OCI-LY1 (cell line): ENCODE results near the gene MAN1B1.

Experiments used
- H2AFZ ChIP-seq: fragments of 200-600 bp; sonication (generic), shearing (Covaris generic); 2 replicates; pipeline ENCODE4 v1.6.0; 2014; ENCODE audit warnings: antibody characterized with exemption, mild to moderate bottlenecking, low read length
- H3F3A ChIP-seq: fragments of 200-600 bp; sonication (generic), shearing (Covaris generic); 2 replicates; pipeline ENCODE4 v1.6.0; 2014; ENCODE audit warnings: mild to moderate bottlenecking, antibody characterized with exemption, low read length, moderate library complexity; ENCODE audit not compliant: insufficient read depth
- H3K27ac ChIP-seq: fragments of 200-600 bp; sonication (generic); 2 replicates; pipeline ENCODE4 v1.5.1; 2014; ENCODE audit warnings: low read length, mixed run types, mild to moderate bottlenecking, low read depth; ENCODE audit not compliant: poor library complexity, severe bottlenecking
- H3K27me3 ChIP-seq: fragments of 200-600 bp; sonication (generic); 2 replicates; pipeline ENCODE4 v1.6.0; 2014; ENCODE audit warnings: antibody characterized with exemption, mild to moderate bottlenecking, low read length, moderate library complexity; ENCODE audit not compliant: insufficient read depth
- H3K36me3 ChIP-seq: fragments of 200-600 bp; sonication (generic); 2 replicates; pipeline ENCODE4 v1.6.1; 2014; ENCODE audit warnings: mild to moderate bottlenecking, antibody characterized with exemption, low read length, moderate library complexity, mixed read lengths; ENCODE audit not compliant: insufficient read depth
- H3K4me1 ChIP-seq: fragments of 200-600 bp; sonication (generic); 2 replicates; pipeline ENCODE4 v1.5.1; 2014; ENCODE audit warnings: mild to moderate bottlenecking, low read length, moderate library complexity; ENCODE audit not compliant: insufficient read depth, severe bottlenecking
- H3K4me2 ChIP-seq: fragments of 200-600 bp; sonication (generic), shearing (Covaris generic); 2 replicates; pipeline ENCODE4 v1.6.1; 2014; ENCODE audit warnings: low read length
- H3K4me3 ChIP-seq: fragments of 200-600 bp; sonication (generic); 2 replicates; pipeline ENCODE4 v1.5.1; 2014; ENCODE audit warnings: low read length, low read depth, mild to moderate bottlenecking, mixed read lengths; ENCODE audit not compliant: poor library complexity, severe bottlenecking
- H3K79me2 ChIP-seq: fragments of 200-600 bp; shearing (Covaris generic); 2 replicates; pipeline ENCODE4 v1.6.1; 2016; ENCODE audit warnings: mixed run types, low read length, mixed read lengths; ENCODE audit not compliant: insufficient read depth
- H3K9ac ChIP-seq: fragments of 200-600 bp; sonication (generic), shearing (Covaris generic); 2 replicates; pipeline ENCODE4 v1.6.1; 2014; ENCODE audit warnings: mild to moderate bottlenecking, low read length, mixed read lengths
- H3K9me2 ChIP-seq: fragments of 200-600 bp; sonication (generic), shearing (Covaris generic); 2 replicates; pipeline ENCODE4 v1.6.1; 2014; ENCODE audit warnings: low read depth, mild to moderate bottlenecking, low read length, mixed read lengths
- H3K9me3 ChIP-seq: fragments of 200-600 bp; shearing (Covaris generic); 2 replicates; pipeline ENCODE4 v1.6.1; 2014; ENCODE audit warnings: low read length, mixed read lengths
- H4K20me1 ChIP-seq: fragments of 200-600 bp; sonication (generic), shearing (Covaris generic); 2 replicates; pipeline ENCODE4 v1.6.0; 2016; ENCODE audit warnings: mild to moderate bottlenecking, low read length; ENCODE audit not compliant: insufficient read depth
- EZH2 ChIP-seq: fragments of 200-600 bp; sonication (generic), shearing (Covaris generic); IDR thresholded peaks from 2 replicates; pipeline ENCODE4 v1.8.0; 2017; ENCODE audit warnings: borderline replicate concordance, mixed run types, mild to moderate bottlenecking, antibody characterized with exemption, low read length, moderate library complexity, mixed read lengths
- TF ChIP-seq, protein P1 (sequence below): fragments of 200-600 bp; sonication (generic), shearing (Covaris generic); IDR thresholded peaks from 2 replicates; pipeline ENCODE4 v1.5.1; 2017; ENCODE audit warnings: mild to moderate bottlenecking, antibody characterized with exemption, low read length, moderate library complexity, mixed read lengths

The MAN1B1 gene

DNA sequence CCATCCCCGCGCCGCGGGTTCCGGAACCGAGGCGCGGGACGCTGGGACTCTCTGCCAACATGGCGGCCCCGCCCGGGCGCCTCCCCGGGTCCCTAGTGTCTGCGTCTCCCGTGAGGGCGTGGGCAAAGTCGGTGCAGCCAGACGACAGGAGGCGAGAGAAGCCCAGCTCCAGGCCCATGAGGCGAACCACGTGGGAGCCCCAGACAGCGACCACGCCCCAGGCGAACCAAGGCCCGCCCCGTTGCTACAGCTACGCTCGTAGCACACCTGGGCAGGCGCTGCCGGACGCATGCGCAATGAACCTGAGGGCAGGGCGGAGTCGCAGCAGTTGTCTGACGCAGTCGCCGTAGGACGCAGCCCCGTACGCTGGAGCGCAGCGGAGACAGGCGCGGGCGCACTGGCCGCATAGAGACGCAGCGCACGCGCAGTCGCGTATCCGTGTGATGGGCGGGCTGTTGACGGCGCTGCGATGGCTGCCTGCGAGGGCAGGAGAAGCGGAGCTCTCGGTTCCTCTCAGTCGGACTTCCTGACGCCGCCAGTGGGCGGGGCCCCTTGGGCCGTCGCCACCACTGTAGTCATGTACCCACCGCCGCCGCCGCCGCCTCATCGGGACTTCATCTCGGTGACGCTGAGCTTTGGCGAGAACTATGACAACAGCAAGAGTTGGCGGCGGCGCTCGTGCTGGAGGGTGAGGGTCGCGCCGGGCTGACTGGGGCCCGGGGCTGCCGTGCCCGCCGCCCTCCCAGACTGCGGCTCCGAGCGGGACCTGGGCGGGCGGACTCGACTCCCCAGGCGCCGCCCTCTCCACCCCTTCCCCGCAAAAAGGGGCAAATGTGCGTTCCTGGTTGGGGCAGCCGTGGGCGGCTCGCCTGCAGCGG lies at the start of gene MAN1B1:
MAN1B1 (plus strand) TSS at position 455 of the 878 bp plus-strand sequence; CDS start at position 470, 15 bp downstream.
- Histone ChIP-seq H3K4me3 (peak within 1 kb of the TSS; percentile 79), H3K9me2 (no peaks in the 10 kb centered on the region), H3K4me1 (peaks cover 34% of the 10 kb centered on the region), H2AFZ (0 out of 2 replicates have a peak within 1 kb of the TSS, but pooled peaks have one; percentile 8), H4K20me1 (no peaks in the 10 kb centered on the region), H3F3A (no peaks in the 10 kb centered on the region), H3K4me2 (peak within 1 kb of the TSS; percentile 89), H3K27ac (peak within 1 kb of the TSS; percentile 81), H3K27me3 (no peaks in the 10 kb centered on the region; the same call in 1 of the 2 replicates), H3K9ac (peak within 1 kb of the TSS; percentile 86), H3K79me2 (no peaks in the 10 kb centered on the region), H3K9me3 (no peaks in the 10 kb centered on the region), H3K36me3 (peaks cover 18% of the 10 kb centered on the region)
- TF ChIP-seq, protein P1, sequence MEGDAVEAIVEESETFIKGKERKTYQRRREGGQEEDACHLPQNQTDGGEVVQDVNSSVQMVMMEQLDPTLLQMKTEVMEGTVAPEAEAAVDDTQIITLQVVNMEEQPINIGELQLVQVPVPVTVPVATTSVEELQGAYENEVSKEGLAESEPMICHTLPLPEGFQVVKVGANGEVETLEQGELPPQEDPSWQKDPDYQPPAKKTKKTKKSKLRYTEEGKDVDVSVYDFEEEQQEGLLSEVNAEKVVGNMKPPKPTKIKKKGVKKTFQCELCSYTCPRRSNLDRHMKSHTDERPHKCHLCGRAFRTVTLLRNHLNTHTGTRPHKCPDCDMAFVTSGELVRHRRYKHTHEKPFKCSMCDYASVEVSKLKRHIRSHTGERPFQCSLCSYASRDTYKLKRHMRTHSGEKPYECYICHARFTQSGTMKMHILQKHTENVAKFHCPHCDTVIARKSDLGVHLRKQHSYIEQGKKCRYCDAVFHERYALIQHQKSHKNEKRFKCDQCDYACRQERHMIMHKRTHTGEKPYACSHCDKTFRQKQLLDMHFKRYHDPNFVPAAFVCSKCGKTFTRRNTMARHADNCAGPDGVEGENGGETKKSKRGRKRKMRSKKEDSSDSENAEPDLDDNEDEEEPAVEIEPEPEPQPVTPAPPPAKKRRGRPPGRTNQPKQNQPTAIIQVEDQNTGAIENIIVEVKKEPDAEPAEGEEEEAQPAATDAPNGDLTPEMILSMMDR, result no peak
- TF ChIP-seq EZH2, result no peak

DNA sequence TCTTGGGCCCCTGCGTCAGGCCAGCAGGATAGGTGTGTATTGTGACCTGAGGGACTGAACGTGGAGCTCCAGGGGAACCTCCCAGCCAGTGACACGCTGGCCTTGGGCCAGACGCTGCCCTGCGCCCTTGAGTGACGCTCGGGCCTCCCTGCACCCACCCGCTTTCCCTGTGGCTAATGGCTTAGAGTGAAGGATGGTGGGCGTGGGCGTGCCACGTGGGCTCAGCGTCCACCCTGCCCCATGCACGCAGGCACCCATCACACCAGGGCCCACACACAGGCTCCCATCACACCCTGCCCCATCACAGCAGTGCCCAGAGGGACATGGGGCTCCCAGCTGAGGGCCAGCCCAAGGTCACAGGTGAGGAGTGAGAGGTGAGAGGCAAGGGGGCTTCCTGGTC lies 49.8 kb upstream of the MAN1B1 start:
- H3K4me2 ChIP-seq, result no peak overlapping the region

DNA sequence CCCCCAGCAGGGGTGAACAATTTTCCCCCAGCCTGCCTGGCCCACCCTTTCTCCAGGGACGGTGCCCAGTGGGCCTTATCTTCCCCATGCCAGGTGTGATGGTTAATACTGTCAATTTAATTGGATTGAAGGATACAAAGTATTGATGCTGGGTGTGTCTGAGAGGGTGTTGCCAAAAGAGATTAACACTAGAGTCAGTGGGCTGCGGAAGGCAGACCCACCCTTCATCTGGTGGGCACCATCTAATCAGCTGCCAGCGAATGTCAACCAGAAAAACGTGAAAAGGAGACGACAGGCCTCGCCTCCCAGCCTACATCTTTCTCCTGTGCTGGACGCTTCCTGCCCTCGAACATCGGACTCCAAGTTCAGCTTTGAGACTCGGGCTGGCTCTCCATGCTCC lies 49.3 kb upstream of the MAN1B1 start:
- H4K20me1 ChIP-seq, result no peaks in the 10 kb centered on the region
- H3K27me3 ChIP-seq, result peaks cover 11% of the 10 kb centered on the region; the same call in 1 of the 2 replicates
- no peak for TF ChIP-seq EZH2
- TF ChIP-seq, protein P1, result no peak
- no peak overlapping the region for H3K27ac ChIP-seq
- H3F3A ChIP-seq, result no peaks in the 10 kb centered on the region
- no peak overlapping the region for H3K4me2 ChIP-seq
- H3K4me3 ChIP-seq, result no peak overlapping the region
- H3K9ac ChIP-seq, result no peak overlapping the region
- H3K4me1 ChIP-seq, result no peaks in the 10 kb centered on the region
- no peaks in the 10 kb centered on the region for H3K9me3 ChIP-seq
- no peak overlapping the region for H2AFZ ChIP-seq
- H3K9me2 ChIP-seq, result no peaks in the 10 kb centered on the region
- H3K79me2 ChIP-seq, result no peaks in the 10 kb centered on the region
- H3K36me3 ChIP-seq, result no peaks in the 10 kb centered on the region

More for the DNA sequence above, 49.8 kb upstream of the MAN1B1 start:
- Histone ChIP-seq H3K9me3 (no peaks in the 10 kb centered on the region), H2AFZ (no peak overlapping the region), H3K9ac (no peak overlapping the region), H3K79me2 (no peaks in the 10 kb centered on the region), H3K27ac (no peak overlapping the region), H4K20me1 (no peaks in the 10 kb centered on the region), H3K9me2 (no peaks in the 10 kb centered on the region), H3K36me3 (no peaks in the 10 kb centered on the region), H3F3A (no peaks in the 10 kb centered on the region), H3K4me1 (no peaks in the 10 kb centered on the region), H3K27me3 (peaks cover 11% of the 10 kb centered on the region; the same call in 1 of the 2 replicates), H3K4me3 (no peak overlapping the region)
- TF ChIP-seq, protein P1, result no peak
- no peak for TF ChIP-seq EZH2
